Epithelial cell of proximal tubule (primary cell): ENCODE data around the gene KRT76. TPM values are rescaled to one million over a fixed set of nuclear protein-coding genes. Genes with fewer than 3 reads are reported as not detected.

ENCODE experiments used
- DNase-seq: peaks from one replicate; pipeline ENCODE4 v3.0.0-alpha.2; 2011; ENCODE audit warnings: low read depth
- H3K4me3 ChIP-seq: 2 replicates; pipeline ENCODE4 v1.5.1; 2011; ENCODE audit warnings: low read depth, mild to moderate bottlenecking, low read length
- total RNA-seq: library from RNA; depleted of rRNA; stranded (reverse); fragments of >200 nt; gene quantifications from 2 replicates; pipeline ENCODE4 v1.2.3, GENCODE V29; 2015
- TF ChIP-seq, protein P1 (sequence below): conservative IDR thresholded peaks from 2 replicates; pipeline ENCODE4 v1.5.1; 2012; ENCODE audit warnings: low read depth, mild to moderate bottlenecking, low read length

Gene KRT76
- total RNA-seq, 1 donor from 2014 or later, result not detected

DNA sequence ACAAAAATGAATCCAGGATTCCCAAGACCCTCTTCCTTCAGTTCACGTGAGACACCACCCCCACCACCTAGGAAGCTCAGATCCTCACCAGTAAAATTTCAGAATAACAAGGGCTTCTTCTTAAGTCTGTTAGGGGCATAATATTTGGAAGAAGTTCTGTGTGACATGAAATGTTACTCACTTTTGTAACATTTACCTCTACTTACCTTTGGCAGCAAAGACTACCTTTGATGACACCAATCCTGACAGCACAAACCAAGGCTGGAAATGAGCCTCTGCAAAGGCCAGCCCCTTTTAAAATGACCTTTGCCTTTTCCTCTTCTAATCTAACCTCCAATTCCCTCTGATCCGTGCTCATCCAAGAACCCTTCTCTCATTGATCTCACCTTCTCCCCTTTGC, 54.5 kb downstream of the KRT76 start:
- H3K4me3 ChIP-seq, result no peak overlapping the region
- TF ChIP-seq, protein P1, sequence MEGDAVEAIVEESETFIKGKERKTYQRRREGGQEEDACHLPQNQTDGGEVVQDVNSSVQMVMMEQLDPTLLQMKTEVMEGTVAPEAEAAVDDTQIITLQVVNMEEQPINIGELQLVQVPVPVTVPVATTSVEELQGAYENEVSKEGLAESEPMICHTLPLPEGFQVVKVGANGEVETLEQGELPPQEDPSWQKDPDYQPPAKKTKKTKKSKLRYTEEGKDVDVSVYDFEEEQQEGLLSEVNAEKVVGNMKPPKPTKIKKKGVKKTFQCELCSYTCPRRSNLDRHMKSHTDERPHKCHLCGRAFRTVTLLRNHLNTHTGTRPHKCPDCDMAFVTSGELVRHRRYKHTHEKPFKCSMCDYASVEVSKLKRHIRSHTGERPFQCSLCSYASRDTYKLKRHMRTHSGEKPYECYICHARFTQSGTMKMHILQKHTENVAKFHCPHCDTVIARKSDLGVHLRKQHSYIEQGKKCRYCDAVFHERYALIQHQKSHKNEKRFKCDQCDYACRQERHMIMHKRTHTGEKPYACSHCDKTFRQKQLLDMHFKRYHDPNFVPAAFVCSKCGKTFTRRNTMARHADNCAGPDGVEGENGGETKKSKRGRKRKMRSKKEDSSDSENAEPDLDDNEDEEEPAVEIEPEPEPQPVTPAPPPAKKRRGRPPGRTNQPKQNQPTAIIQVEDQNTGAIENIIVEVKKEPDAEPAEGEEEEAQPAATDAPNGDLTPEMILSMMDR, result no peak
- no peak for DNase-seq

DNA sequence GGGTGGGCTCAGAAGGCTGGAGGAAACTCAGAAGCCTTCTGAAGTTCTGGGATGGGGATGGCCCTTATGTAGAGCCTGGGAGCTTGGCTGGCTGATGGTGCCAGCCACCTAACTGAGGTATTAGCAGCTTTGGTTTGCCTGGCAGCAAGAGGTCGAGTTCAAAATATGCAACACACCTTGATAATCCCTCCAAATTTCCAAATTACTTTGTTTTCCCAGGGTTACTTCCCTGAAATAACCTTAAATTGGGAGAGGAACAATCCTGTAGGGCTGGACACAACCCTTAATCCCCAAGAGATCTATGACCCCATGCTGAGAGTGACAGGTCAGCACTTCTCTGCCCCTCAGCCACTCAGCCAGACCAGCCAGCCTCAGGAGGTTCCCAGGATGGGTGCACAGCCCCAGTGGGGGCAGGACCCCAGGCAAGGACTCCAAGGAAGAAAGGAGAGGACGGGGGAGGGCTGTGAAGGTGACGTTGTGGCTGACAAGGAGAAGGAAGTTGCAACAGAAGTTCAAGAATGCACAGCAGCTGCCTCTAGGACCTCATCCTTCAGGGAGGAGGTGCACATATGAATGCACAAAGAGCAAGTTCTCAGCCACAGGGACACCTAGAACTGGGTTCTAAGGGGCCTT, 55.2 kb downstream of the KRT76 start:
- DNase-seq, result no peak
- no peak overlapping the region for H3K4me3 ChIP-seq
- TF ChIP-seq, protein P1, result no peak

DNA sequence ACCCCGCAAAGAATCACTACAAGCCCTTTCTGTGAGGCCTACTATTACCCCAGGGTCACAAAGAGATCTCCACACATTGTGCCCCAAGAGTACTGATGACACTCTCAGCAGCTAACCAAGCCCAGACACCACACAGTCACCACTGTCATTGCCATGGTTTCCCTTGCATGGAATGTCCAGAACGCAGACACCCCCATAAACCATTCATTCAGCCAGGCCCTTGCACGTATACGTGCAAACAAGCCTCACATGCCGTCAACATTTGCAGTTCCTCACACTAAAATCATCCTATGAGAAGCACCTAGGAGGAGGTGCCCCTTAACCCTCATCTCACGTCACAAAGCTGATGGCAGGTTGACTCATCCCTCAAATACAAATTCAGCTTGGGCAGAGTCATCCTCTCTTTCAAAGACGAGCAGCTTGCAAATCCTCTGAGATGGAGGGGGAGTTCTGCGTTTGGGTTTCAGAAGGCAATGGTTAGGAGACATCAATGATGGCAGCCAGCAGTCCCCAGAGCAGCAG, 56.7 kb downstream of the KRT76 start:
- DNase-seq, result no peak
- no peak overlapping the region for H3K4me3 ChIP-seq
- TF ChIP-seq, protein P1, result no peak

Other genes with a start within 250 kb of the KRT76 start
- not detected in 2 replicates for gene KRT71, start 224.2 kb downstream of the KRT76 start, total RNA-seq
- gene KRT74, start 203.5 kb downstream of the KRT76 start, total RNA-seq, result not detected in 2 replicates
- not detected in 2 replicates for gene KRT72, start 175.9 kb downstream of the KRT76 start, total RNA-seq
- not detected in 2 replicates for gene KRT73, start 158.8 kb downstream of the KRT76 start, total RNA-seq
- gene KRT2, start 125.1 kb downstream of the KRT76 start, total RNA-seq, result not detected in 2 replicates
- gene KRT1, start 96.9 kb downstream of the KRT76 start, total RNA-seq, result not detected in 2 replicates
- gene KRT77, start 73.8 kb downstream of the KRT76 start, total RNA-seq, result not detected in 2 replicates
- gene KRT3, start 18.8 kb upstream of the KRT76 start, total RNA-seq, result 0.06 TPM in 1 of 2 replicates, not detected in the other
- gene KRT4, start 36.8 kb upstream of the KRT76 start, total RNA-seq, result not detected in 2 replicates
- gene KRT79, start 57.0 kb upstream of the KRT76 start, total RNA-seq, result 0.07 TPM in 1 of 2 replicates, not detected in the other
- gene KRT78, start 71.6 kb upstream of the KRT76 start, total RNA-seq, result not detected in 2 replicates
- gene KRT8, start 127.7 kb upstream of the KRT76 start, total RNA-seq, result 1,207 and 1,417 TPM in 2 replicates
- gene KRT18, start 171.8 kb upstream of the KRT76 start, total RNA-seq, result 1,855 and 2,668 TPM in 2 replicates
- gene EIF4B, start 229.1 kb upstream of the KRT76 start, total RNA-seq, result 371 and 447 TPM in 2 replicates